Brain microvascular endothelial cell (primary cell): ENCODE data around the gene TSKU.

ENCODE experiments used
- DNase-seq: peaks from one replicate; pipeline ENCODE4 v3.0.0-alpha.2; 2020
- H3K27ac ChIP-seq: fragments of 250-450 bp; sonication (Bioruptor Pico); 2 replicates; pipeline ENCODE4 v1.5.1; 2020; ENCODE audit warnings: mild to moderate bottlenecking, moderate library complexity
- H3K27me3 ChIP-seq: fragments of 250-450 bp; sonication (Bioruptor Pico); replicated peaks from 2 replicates; pipeline ENCODE4 v1.5.1; 2020; ENCODE audit warnings: mild to moderate bottlenecking
- H3K36me3 ChIP-seq: fragments of 250-450 bp; sonication (Bioruptor Pico); replicated peaks from 2 replicates; pipeline ENCODE4 v1.5.1; 2020; ENCODE audit warnings: mild to moderate bottlenecking
- H3K4me3 ChIP-seq: 2 replicates; pipeline ENCODE4 v1.5.1; 2011; ENCODE audit warnings: low read depth, mild to moderate bottlenecking, control low read depth, low read length, moderate library complexity
- CTCF ChIP-seq: IDR thresholded peaks from 2 replicates; pipeline ENCODE4 v1.5.1; 2011; ENCODE audit warnings: low read depth, mild to moderate bottlenecking, moderate library complexity, low read length, control low read depth, inconsistent platforms; ENCODE audit errors: missing control alignments
- in situ Hi-C: cut with HindIII; loops from 2 replicates; pipeline ENCODE4 v1.10.0; 2017; ENCODE audit warnings: low sequenced_read_pairs, low pct_ligation_motif_present

Gene TSKU

DNA sequence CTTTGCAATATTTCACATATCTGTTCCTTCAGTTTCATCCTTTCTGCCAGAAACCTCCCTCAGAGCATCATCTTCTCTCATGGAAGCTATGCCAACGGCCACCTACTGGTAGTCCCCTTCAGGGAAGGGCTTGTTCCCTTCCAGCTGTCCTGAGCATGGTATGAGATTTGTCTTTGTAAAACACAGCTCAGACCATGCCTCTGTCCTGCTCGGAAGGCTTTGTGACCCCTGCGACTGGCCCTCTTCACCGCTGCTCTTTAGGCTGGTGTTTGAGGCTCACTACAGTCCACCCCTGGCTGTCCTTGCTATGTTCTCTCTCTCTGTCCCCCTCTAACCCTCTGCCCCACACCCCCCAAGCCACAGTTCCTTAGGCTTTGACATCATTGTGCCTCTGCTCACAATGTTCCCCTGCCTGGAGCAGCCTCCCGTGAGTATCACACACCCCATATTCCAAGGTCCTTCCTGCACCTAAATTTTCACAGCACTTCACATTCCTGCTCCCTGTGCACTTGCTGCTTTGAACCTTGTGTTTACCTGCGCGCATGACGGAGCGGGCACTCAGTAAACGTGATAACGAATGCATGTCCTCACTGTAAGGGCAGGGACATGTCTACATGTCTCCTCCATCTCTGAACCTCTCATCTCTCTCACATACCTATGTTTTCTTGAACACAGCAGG lies 53.6 kb downstream of the TSKU start:
- H3K36me3 ChIP-seq: no peaks in the 10 kb centered on the region
- H3K4me3 ChIP-seq: no peak overlapping the region
- TF ChIP-seq CTCF: no peak
- in situ Hi-C loops: no loop called here
- no peak for DNase-seq
- H3K27ac ChIP-seq: no peak overlapping the region
- no peaks in the 10 kb centered on the region for H3K27me3 ChIP-seq

GRCh38 chr11:76837696-76838677 lies 54.8 kb downstream of the TSKU start:
- no peak overlapping the region for H3K27ac ChIP-seq
- in situ Hi-C loops: no loop called here
- H3K36me3 ChIP-seq: no peaks in the 10 kb centered on the region
- no peak for DNase-seq
- H3K27me3 ChIP-seq: no peaks in the 10 kb centered on the region
- H3K4me3 ChIP-seq: no peak overlapping the region
- TF ChIP-seq CTCF: no peak

- peak; percentile 72 for TF ChIP-seq CTCF
- no peak for DNase-seq
- in situ Hi-C loops: no loop called here
- no peak overlapping the region for H3K4me3 ChIP-seq
- no peaks in the 10 kb centered on the region for H3K36me3 ChIP-seq
- no peaks in the 10 kb centered on the region for H3K27me3 ChIP-seq
- H3K27ac ChIP-seq: no peak overlapping the region
Measured at GRCh38 chr11:76838678-76839068, 55.5 kb downstream of the TSKU start.

- Histone ChIP-seq H3K36me3 (no peaks in the 10 kb centered on the region), H3K4me3 (no peak overlapping the region), H3K27me3 (no peaks in the 10 kb centered on the region), H3K27ac (no peak overlapping the region)
- in situ Hi-C loops: no loop called here
- TF ChIP-seq CTCF: no peak
- DNase-seq: no peak
Measured at GRCh38 chr11:76839311-76839710, 56.2 kb downstream of the TSKU start.

GRCh38 chr11:76841923-76842452 lies 58.8 kb downstream of the TSKU start:
- in situ Hi-C loops: no loop called here
- TF ChIP-seq CTCF: no peak
- H3K27me3 ChIP-seq: no peaks in the 10 kb centered on the region
- H3K4me3 ChIP-seq: no peak overlapping the region
- H3K36me3 ChIP-seq: no peaks in the 10 kb centered on the region
- DNase-seq: no peak
- H3K27ac ChIP-seq: no peak overlapping the region
